ENCODE results near the gene TBX15.

DNA sequence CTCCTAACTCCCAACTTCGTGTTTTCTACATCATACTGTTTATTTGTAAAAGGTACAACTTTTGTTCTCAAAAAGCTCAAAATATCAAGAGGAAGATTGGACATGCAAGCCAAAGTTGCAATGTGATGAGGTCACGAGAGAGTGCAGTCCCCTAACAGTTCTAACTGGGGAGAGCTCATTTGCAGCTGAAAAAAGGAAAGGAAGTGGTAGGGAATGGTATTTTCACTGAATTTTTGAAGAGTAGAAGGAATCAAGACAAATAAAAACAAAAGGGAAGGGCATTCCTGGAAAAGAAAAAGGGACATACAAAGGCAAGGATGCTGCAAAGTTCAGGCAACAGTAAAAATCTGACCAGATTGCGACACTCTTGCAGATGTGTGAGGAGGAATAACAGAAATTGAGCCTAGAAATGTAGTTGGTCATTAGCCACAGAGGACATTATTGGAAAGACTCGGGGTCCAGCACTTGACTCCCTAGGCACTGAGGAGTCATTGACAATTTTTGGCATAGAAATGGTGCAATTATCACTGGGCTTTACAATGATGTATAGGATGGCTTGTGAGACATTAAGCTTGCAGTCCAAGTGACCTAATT lies 67.9 kb downstream of the TBX15 start:
- TF ChIP-seq POLR2AphosphoS5 (IDR thresholded peaks at IDR 0.05; ENCODE audit: low read depth): no peak
- TF ChIP-seq, protein P1, sequence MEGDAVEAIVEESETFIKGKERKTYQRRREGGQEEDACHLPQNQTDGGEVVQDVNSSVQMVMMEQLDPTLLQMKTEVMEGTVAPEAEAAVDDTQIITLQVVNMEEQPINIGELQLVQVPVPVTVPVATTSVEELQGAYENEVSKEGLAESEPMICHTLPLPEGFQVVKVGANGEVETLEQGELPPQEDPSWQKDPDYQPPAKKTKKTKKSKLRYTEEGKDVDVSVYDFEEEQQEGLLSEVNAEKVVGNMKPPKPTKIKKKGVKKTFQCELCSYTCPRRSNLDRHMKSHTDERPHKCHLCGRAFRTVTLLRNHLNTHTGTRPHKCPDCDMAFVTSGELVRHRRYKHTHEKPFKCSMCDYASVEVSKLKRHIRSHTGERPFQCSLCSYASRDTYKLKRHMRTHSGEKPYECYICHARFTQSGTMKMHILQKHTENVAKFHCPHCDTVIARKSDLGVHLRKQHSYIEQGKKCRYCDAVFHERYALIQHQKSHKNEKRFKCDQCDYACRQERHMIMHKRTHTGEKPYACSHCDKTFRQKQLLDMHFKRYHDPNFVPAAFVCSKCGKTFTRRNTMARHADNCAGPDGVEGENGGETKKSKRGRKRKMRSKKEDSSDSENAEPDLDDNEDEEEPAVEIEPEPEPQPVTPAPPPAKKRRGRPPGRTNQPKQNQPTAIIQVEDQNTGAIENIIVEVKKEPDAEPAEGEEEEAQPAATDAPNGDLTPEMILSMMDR (conservative IDR thresholded peaks at IDR 0.05; ENCODE audit: low read depth in 2 of 2): no peak

Measured in GM23338 (cell line).